ENCODE results near the gene MRI1.

DNA sequence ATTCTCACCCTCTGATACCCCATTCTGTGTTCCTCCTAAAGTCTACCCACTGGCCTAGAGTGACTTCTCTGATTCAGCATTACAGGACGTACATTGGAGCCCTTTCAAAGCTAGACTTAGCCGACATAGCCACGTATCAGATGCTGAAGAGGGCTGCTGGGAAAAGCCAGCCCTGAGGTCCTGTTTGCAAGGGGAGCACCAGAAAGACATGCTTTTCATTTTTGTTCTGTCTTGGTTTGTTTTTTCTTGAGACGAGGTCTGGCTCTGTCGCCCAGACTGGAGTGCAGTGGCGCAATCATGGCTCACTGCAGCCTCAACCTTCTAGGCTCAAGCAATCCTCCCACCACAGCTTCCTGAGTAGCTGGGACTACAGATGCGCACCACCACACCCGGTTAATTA lies 24.7 kb downstream of the MRI1 start:
- TF ChIP-seq CTCF (IDR thresholded peaks at IDR 0.05; ENCODE audit: low read depth, low read length, missing input control) (no peak), RAD21 (IDR thresholded peaks at IDR 0.05) (no peak), GABPA (IDR thresholded peaks at IDR 0.05 in 1 of 2, conservative IDR thresholded peaks at IDR 0.05 in 1 of 2) (no peak), MAX (IDR thresholded peaks at IDR 0.05) (no peak), EGR1 (IDR thresholded peaks at IDR 0.05; ENCODE audit: low read depth in 2 of 2) (no peak), YY1 (IDR thresholded peaks at IDR 0.05) (no peak), REST (IDR thresholded peaks at IDR 0.05) (no peak)

All from liver (tissue), 3 donors.